IMR-90 (cell line): ENCODE results near the gene SLC8A3. TPM values are rescaled to one million over a fixed set of nuclear protein-coding genes. Genes with fewer than 3 reads are reported as not detected.

Source experiments
- ATAC-seq: fragments of 200-7000 bp; cut with Tn5 transposase; 2 replicates; pipeline ENCODE4 v1.9.1; 2020; ENCODE audit warnings: low read depth, mild to moderate bottlenecking, moderate library complexity
- BruUV-seq: library from RNA; stranded (reverse); fragments of 400-500 nt; replicated peaks from 2 replicates; lab custom pipeline; 2021; lab: Mats Ljungman, UMichigan
- CTCF ChIA-PET: fragments of 300-600 bp; formaldehyde crosslinking; extraction: SDS; loops from one replicate; lab custom pipeline; 2021; ENCODE audit warnings: antibody characterized with exemption; lab: Yijun Ruan, JAX
- POLR2A ChIA-PET: fragments of 300-600 bp; sonication (Branson Sonifier 250); formaldehyde crosslinking; loops from one replicate; lab custom pipeline; 2022; ENCODE audit warnings: antibody characterized with exemption; ENCODE audit not compliant: unreplicated experiment; lab: Charles Lee
- DNase-seq: peaks from one replicate; pipeline ENCODE4 v3.0.0; 2013
- H2AFZ ChIP-seq: replicated peaks from 2 replicates; pipeline ENCODE3; 2013; ENCODE audit warnings: low read length, mild to moderate bottlenecking; ENCODE audit not compliant: poor library complexity
- H2AK5ac ChIP-seq: 2 replicates; pipeline ENCODE4 v1.6.1; 2013; ENCODE audit warnings: low read depth, low read length, inconsistent platforms
- H2AK9ac ChIP-seq: replicated peaks from 2 replicates; pipeline ENCODE3; 2013; ENCODE audit warnings: mild to moderate bottlenecking, low read depth, low read length, moderate library complexity; ENCODE audit not compliant: poor library complexity
- H2BK120ac ChIP-seq: 2 replicates; pipeline ENCODE4 v1.6.1; 2013; ENCODE audit warnings: low read depth, low read length, inconsistent platforms
- H2BK15ac ChIP-seq: 3 replicates; pipeline ENCODE4 v1.6.1; 2013; ENCODE audit warnings: low read depth, low read length, inconsistent platforms
- H2BK20ac ChIP-seq: 2 replicates; pipeline ENCODE4 v1.6.1; 2013; ENCODE audit warnings: low read depth, mild to moderate bottlenecking, inconsistent platforms, low read length, moderate library complexity
- H2BK5ac ChIP-seq: 2 replicates; pipeline ENCODE4 v1.6.1; 2013; ENCODE audit warnings: mild to moderate bottlenecking, low read depth, low read length, inconsistent platforms; ENCODE audit not compliant: poor library complexity, severe bottlenecking
- H3K14ac ChIP-seq: replicated peaks from 2 replicates; pipeline ENCODE4 v1.6.1; 2013; ENCODE audit warnings: low read depth, low read length, inconsistent platforms
- H3K18ac ChIP-seq: 2 replicates; pipeline ENCODE4 v1.6.1; 2013; ENCODE audit warnings: low read depth, low read length, control low read depth
- H3K23ac ChIP-seq: 2 replicates; pipeline ENCODE4 v1.6.1; 2013; ENCODE audit warnings: low read depth, low read length, inconsistent platforms
- H3K27ac ChIP-seq: 2 replicates; pipeline ENCODE4 v1.5.1; 2013; ENCODE audit warnings: mild to moderate bottlenecking, control low read depth, low read length; ENCODE audit not compliant: insufficient read depth
- H3K27me3 ChIP-seq: 2 replicates; pipeline ENCODE4 v1.6.1; 2013; ENCODE audit warnings: low read length; ENCODE audit not compliant: control insufficient read depth, insufficient read depth
- H3K36me3 ChIP-seq: 2 replicates; pipeline ENCODE4 v1.6.1; 2013; ENCODE audit warnings: low read length, mixed read lengths; ENCODE audit not compliant: control insufficient read depth, insufficient read depth
- H3K4ac ChIP-seq: 2 replicates; pipeline ENCODE4 v1.6.1; 2013; ENCODE audit warnings: low read depth, low read length, inconsistent platforms
- H3K4me1 ChIP-seq: 2 replicates; pipeline ENCODE4 v1.6.1; 2013; ENCODE audit warnings: low read length, mixed read lengths; ENCODE audit not compliant: control insufficient read depth, insufficient read depth
- H3K4me2 ChIP-seq: 2 replicates; pipeline ENCODE4 v1.6.1; 2013; ENCODE audit warnings: low read depth, mild to moderate bottlenecking, control low read depth, low read length, moderate library complexity
- H3K4me3 ChIP-seq: 2 replicates; pipeline ENCODE4 v1.5.1; 2013; ENCODE audit warnings: low read depth, mild to moderate bottlenecking, control low read depth, low read length, moderate library complexity; ENCODE audit not compliant: insufficient read depth
- H3K56ac ChIP-seq: 2 replicates; pipeline ENCODE4 v1.6.1; 2013; ENCODE audit warnings: low read length, inconsistent platforms; ENCODE audit not compliant: insufficient read depth; ENCODE audit errors: extremely low read depth
- H3K79me1 ChIP-seq, 2 experiments: 2 replicates each; pipeline ENCODE4 v1.6.1; 2013; ENCODE audit warnings: low read length in 2 of 2, inconsistent platforms in 1 of 2, low read depth in 1 of 2
- H3K9ac ChIP-seq: 2 replicates; pipeline ENCODE4 v1.6.1; 2013; ENCODE audit warnings: low read depth, low read length, control low read depth
- H3K9me1 ChIP-seq: 2 replicates; pipeline ENCODE4 v1.6.1; 2013; ENCODE audit warnings: low read length, inconsistent platforms; ENCODE audit not compliant: insufficient read depth
- H3K9me3 ChIP-seq: 2 replicates; pipeline ENCODE4 v1.6.1; 2013; ENCODE audit warnings: low read length; ENCODE audit not compliant: control insufficient read depth, insufficient read depth
- H4K20me1 ChIP-seq: 2 replicates; pipeline ENCODE4 v1.6.1; 2013; ENCODE audit warnings: low read length, inconsistent platforms; ENCODE audit not compliant: insufficient read depth
- H4K5ac ChIP-seq: 2 replicates; pipeline ENCODE4 v1.6.1; 2013; ENCODE audit warnings: mild to moderate bottlenecking, low read depth, low read length, control low read depth
- H4K8ac ChIP-seq, 2 experiments: 2 replicates each; pipeline ENCODE4 v1.6.1; 2013; ENCODE audit warnings: low read depth in 2 of 2, low read length in 2 of 2, control low read depth in 1 of 2, inconsistent platforms in 1 of 2
- H4K91ac ChIP-seq: 2 replicates; pipeline ENCODE4 v1.6.1; 2013; ENCODE audit warnings: low read depth, low read length, inconsistent platforms; ENCODE audit not compliant: insufficient read depth
- CEBPB ChIP-seq: IDR thresholded peaks from 2 replicates; pipeline ENCODE4 v1.6.1; 2012; ENCODE audit warnings: low read depth, low read length, improper control_type of control experiment
- CTCF ChIP-seq: conservative IDR thresholded peaks from 2 replicates; pipeline ENCODE4 v1.5.1; 2012; ENCODE audit warnings: mild to moderate bottlenecking, low read depth, low read length, improper control_type of control experiment
- WGBS, 2 experiments: methylation state at CpG; one replicate each; pipeline versions ENCODE4 v1.1.5 to v1.1.7; 2013; ENCODE audit warnings: missing lambda C conversion rate in 2 of 2; ENCODE audit not compliant: insufficient read length in 1 of 2; ENCODE audit errors: extremely low coverage in 2 of 2; 5-methylcytosine and 5-hydroxymethylcytosine counted together
- dilution Hi-C: fragments of 300-500 bp; cut with HindIII; formaldehyde crosslinking; loops from one replicate; pipeline ENCODE4 v1.14.3; 2018; ENCODE audit warnings: low sequenced_read_pairs; ENCODE audit not compliant: unreplicated experiment
- in situ Hi-C: fragments of 300-500 bp; cut with MboI; formaldehyde crosslinking; loops from 3 replicates; pipeline ENCODE4 v1.14.3; 2019; ENCODE audit warnings: low sequenced_read_pairs, inconsistent platforms, mixed read lengths
- intact Hi-C: fragments of 100-400 bp; cut with micrococcal nuclease; formaldehyde crosslinking; loops from 2 replicates; pipeline ENCODE4 v1.10.0; 2022
- polyA plus RNA-seq, 3 experiments: library from polyadenylated mRNA; depleted of rRNA; stranded (reverse); fragments of >200 nt; gene quantifications; 2 replicates each; pipeline ENCODE4 v1.2.3, GENCODE V29; 2012; ENCODE audit warnings: low replicate concordance in 1 of 3
- total RNA-seq: library from RNA; depleted of rRNA; stranded (reverse); fragments of >200 nt; gene quantifications from 2 replicates; pipeline ENCODE4 v1.2.3, GENCODE V29; 2012; rRNA removed

Gene SLC8A3
- total and polyA plus RNA-seq, 2 of the 4 experiments (the other 2 are of a cell fraction), result under 0.01 TPM; not detected in 1

GRCh38 chr14:69996216-69996615 is 192.5 kb downstream of the SLC8A3 start:
- Histone ChIP-seq H3K4me2 (no peak overlapping the region), H3K9me1 (peaks cover 21% of the 10 kb centered on the region), H2BK5ac (peak overlapping the region; percentile 68), H3K9me3 (no peaks in the 10 kb centered on the region), H3K4me3 (no peak overlapping the region), H2AK9ac (no peak overlapping the region), H3K14ac (peak overlapping the region; percentile 32; the same call in 1 of the 2 replicates), H2AK5ac (peak overlapping the region; percentile 71; the same call in 1 of the 2 replicates), H4K20me1 (no peaks in the 10 kb centered on the region), H4K8ac (peak overlapping the region in 1 of 2 experiments; percentile 39; a peak in 2 of 4 replicates), H2BK120ac (peak overlapping the region; percentile 59; the same call in 1 of the 2 replicates), H4K5ac (peak overlapping the region; percentile 25; the same call in 1 of the 2 replicates), H2AFZ (no peak overlapping the region), H3K23ac (no peak overlapping the region), H3K4ac (peak overlapping the region; percentile 8; the same call in 1 of the 2 replicates), H3K27ac (no peak overlapping the region), H3K27me3 (no peaks in the 10 kb centered on the region), H3K18ac (peak overlapping the region; percentile 55; the same call in 1 of the 2 replicates), H3K79me1 (peaks cover 0 to 4% of the 10 kb centered on the region in 2 experiments; a peak in 1 of 4 replicates), H3K9ac (no peak overlapping the region), H2BK20ac (peak overlapping the region; percentile 41; the same call in 1 of the 2 replicates), H2BK15ac (0 out of 3 replicates have a peak overlapping the region, but pooled peaks have one; percentile 7), H3K36me3 (no peaks in the 10 kb centered on the region), H3K4me1 (peaks cover 25% of the 10 kb centered on the region), H4K91ac (no peak overlapping the region), H3K56ac (no peak overlapping the region)
- in situ Hi-C loops, result no loop called here
- TF ChIP-seq CEBPB (0 out of 2 replicates have a peak, but pooled peaks have one; percentile 6), CTCF (no peak)
- ATAC-seq (peak; percentile 36), DNase-seq (peak; percentile 88)
- WGBS, 2 experiments, result no CpG with 5 or more reads among the region's 1 CpG
- dilution Hi-C loops, result no loop called here
- no TSS peak for BruUV-seq
- ChIA-PET POLR2A (no interaction called here), CTCF (no interaction called here)
- intact Hi-C loops, result no loop called here

Other genes with a start within 250 kb of the SLC8A3 start
- gene COX16, start 170.7 kb upstream of the SLC8A3 start, total RNA-seq, result 23.1 and 49.2 TPM in 2 replicates
- 22.2 and 24.4 TPM in 2 replicates for gene COX16, start 170.7 kb upstream of the SLC8A3 start, polyA plus RNA-seq (2012; rRNA removed)
- gene SYNJ2BP, start 228.1 kb upstream of the SLC8A3 start, total RNA-seq, result 24.7 and 25.5 TPM in 2 replicates
- 8.3 and 10.0 TPM in 2 replicates for gene SYNJ2BP, start 228.1 kb upstream of the SLC8A3 start, polyA plus RNA-seq (2012; rRNA removed)